Naive thymus-derived CD8-positive, alpha-beta T cell (primary cell): ENCODE results near the gene BRIP1. TPM values are rescaled to one million over a fixed set of nuclear protein-coding genes. Genes with fewer than 3 reads are reported as not detected.
A peak's percentile ranks its signal among the peaks of the same experiment; 100 is the strongest.

Experiments
- ATAC-seq, 2 donors: fragments of 150-1000 bp; cut with Tn5 transposase in 1 of 2; sonication (Bioruptor Pico), chemical (Tn5 transposase) in 1 of 2; 1 replicate in 1 of 2; 2 replicates in 1 of 2; pipeline ENCODE4 v1.10.0; 2021; ENCODE audit warnings: mild to moderate bottlenecking in 2 of 2, moderate library complexity in 2 of 2
- POLR2A ChIA-PET: fragments of 350-600 bp; sonication (Branson Sonifier 250); formaldehyde crosslinking; loops from one replicate; lab custom pipeline; 2021; ENCODE audit warnings: antibody characterized with exemption; lab: Charles Lee
- DNase-seq, 10 donors: peaks; one replicate each; pipeline versions ENCODE4 v3.0.0 to v3.0.0-alpha.2; 2020 to 2022
- H3K27ac Mint-ChIP-seq, 10 donors: one replicate each; pipeline ENCODE4 v1.8.0; 2020 to 2022; ENCODE audit warnings: mild to moderate bottlenecking in 10 of 10, mixed read lengths in 10 of 10, moderate library complexity in 4 of 10, inconsistent platforms in 1 of 10
- H3K27me3 Mint-ChIP-seq, 5 donors: one replicate each; pipeline ENCODE4 v1.8.0; 2021 to 2022; ENCODE audit warnings: mixed read lengths in 5 of 5
- H3K36me3 Mint-ChIP-seq, 3 donors: one replicate each; pipeline ENCODE4 v1.8.0; 2020 to 2022; ENCODE audit warnings: mixed read lengths in 3 of 3, mild to moderate bottlenecking in 2 of 3, inconsistent platforms in 1 of 3
- H3K4me1 Mint-ChIP-seq, 4 donors: one replicate each; pipeline ENCODE4 v1.8.0; 2021 to 2022; ENCODE audit warnings: mixed read lengths in 4 of 4
- H3K4me3 Mint-ChIP-seq, 10 donors: one replicate each; pipeline ENCODE4 v1.8.0; 2020 to 2022; ENCODE audit warnings: mild to moderate bottlenecking in 10 of 10, mixed read lengths in 10 of 10, moderate library complexity in 6 of 10, inconsistent platforms in 1 of 10
- H3K9me3 Mint-ChIP-seq, 9 donors: one replicate each; pipeline ENCODE4 v1.8.0; 2020 to 2022; ENCODE audit warnings: mixed read lengths in 9 of 9, mild to moderate bottlenecking in 3 of 9, inconsistent platforms in 1 of 9, moderate library complexity in 1 of 9
- polyA plus RNA-seq, 3 donors: library from polyadenylated mRNA; unstranded; fragments of 300-500 nt; fragmentation: Illumina TruSeq; gene quantifications; one replicate each; pipeline ENCODE4 v1.2.3, GENCODE V29; 2021
- total RNA-seq, 8 experiments: library from RNA in 2 of 8; stranded (reverse) in 2 of 8; gene quantifications; one replicate each; pipeline ENCODE4 v1.2.3 and lab custom pipeline; 2021 to 2026

The BRIP1 gene
- total and polyA plus RNA-seq, 5 experiments from 2014 or later: 0.46 to 0.77 (median 0.74) TPM; not detected in 1

GRCh38 chr17:61880589-61881102, 17.3 kb upstream of the BRIP1 start:
- Mint-ChIP-seq H3K27ac (no peak overlapping the region), H3K36me3 (peaks cover 0 to 86% (median 13%) of the 10 kb centered on the region in 3 donors), H3K27me3 (no peaks in the 10 kb centered on the region), H3K4me1 (no peaks in the 10 kb centered on the region), H3K4me3 (no peak overlapping the region), H3K9me3 (no peaks in the 10 kb centered on the region)
- no peak for ATAC-seq
- DNase-seq: no peak
- POLR2A ChIA-PET: no interaction called here

- no peaks in the 10 kb centered on the region for H3K9me3 Mint-ChIP-seq
- no peaks in the 10 kb centered on the region for H3K27me3 Mint-ChIP-seq
- H3K36me3 Mint-ChIP-seq: peaks cover 0 to 83% (median 9%) of the 10 kb centered on the region in 3 donors
- ATAC-seq (no peak), DNase-seq (no peak)
- no peak overlapping the region for H3K27ac Mint-ChIP-seq
- POLR2A ChIA-PET: no interaction called here
- no peak overlapping the region for H3K4me3 Mint-ChIP-seq
- H3K4me1 Mint-ChIP-seq: no peaks in the 10 kb centered on the region
Measured at GRCh38 chr17:61878984-61879612, 15.8 kb upstream of the BRIP1 start.

GRCh38 chr17:61878520-61878919, 15.2 kb upstream of the BRIP1 start:
- no peak overlapping the region for H3K4me3 Mint-ChIP-seq
- H3K9me3 Mint-ChIP-seq: no peaks in the 10 kb centered on the region
- no peak overlapping the region for H3K27ac Mint-ChIP-seq
- DNase-seq: no peak
- no peak for ATAC-seq
- no peaks in the 10 kb centered on the region for H3K27me3 Mint-ChIP-seq
- POLR2A ChIA-PET: no interaction called here
- no peaks in the 10 kb centered on the region for H3K4me1 Mint-ChIP-seq
- H3K36me3 Mint-ChIP-seq: peaks cover 0 to 83% (median 9%) of the 10 kb centered on the region in 3 donors

GRCh38 chr17:61877837-61878236, 14.5 kb upstream of the BRIP1 start:
- Mint-ChIP-seq H3K9me3 (no peaks in the 10 kb centered on the region), H3K27me3 (no peaks in the 10 kb centered on the region), H3K36me3 (peaks cover 0 to 80% (median 9%) of the 10 kb centered on the region in 3 donors), H3K4me1 (no peaks in the 10 kb centered on the region), H3K4me3 (no peak overlapping the region), H3K27ac (no peak overlapping the region)
- ATAC-seq: no peak
- DNase-seq: no peak
- POLR2A ChIA-PET: no interaction called here

- Mint-ChIP-seq H3K4me3 (no peak overlapping the region), H3K4me1 (no peaks in the 10 kb centered on the region), H3K27ac (no peak overlapping the region), H3K9me3 (no peaks in the 10 kb centered on the region), H3K27me3 (no peaks in the 10 kb centered on the region), H3K36me3 (peaks cover 0 to 74% (median 9%) of the 10 kb centered on the region in 3 donors)
- ATAC-seq (no peak), DNase-seq (no peak)
- POLR2A ChIA-PET: no interaction called here
Measured at GRCh38 chr17:61875804-61876203, 12.5 kb upstream of the BRIP1 start.

- Mint-ChIP-seq H3K4me3 (no peak overlapping the region), H3K27ac (no peak overlapping the region), H3K4me1 (no peaks in the 10 kb centered on the region), H3K36me3 (peaks cover 0 to 74% (median 9%) of the 10 kb centered on the region in 3 donors), H3K27me3 (no peaks in the 10 kb centered on the region), H3K9me3 (no peaks in the 10 kb centered on the region)
- ATAC-seq (no peak), DNase-seq (no peak)
- POLR2A ChIA-PET: no interaction called here
Measured at GRCh38 chr17:61875285-61875684, 12.0 kb upstream of the BRIP1 start.

- ATAC-seq: no peak
- H3K9me3 Mint-ChIP-seq: no peaks in the 10 kb centered on the region
Measured at GRCh38 chr17:61874075-61874474, 10.7 kb upstream of the BRIP1 start.

GRCh38 chr17:61872099-61872498, 8.8 kb upstream of the BRIP1 start:
- DNase-seq (no peak), ATAC-seq (no peak)
- Mint-ChIP-seq H3K4me1 (no peaks in the 10 kb centered on the region), H3K27me3 (no peaks in the 10 kb centered on the region), H3K27ac (no peak overlapping the region), H3K4me3 (no peak overlapping the region), H3K9me3 (no peaks in the 10 kb centered on the region), H3K36me3 (peaks cover 0 to 75% (median 7%) of the 10 kb centered on the region in 3 donors)
- POLR2A ChIA-PET: no interaction called here

More at GRCh38 chr17:61874075-61874474, 10.7 kb upstream of the BRIP1 start:
- Mint-ChIP-seq H3K4me1 (no peaks in the 10 kb centered on the region), H3K27me3 (no peaks in the 10 kb centered on the region), H3K36me3 (peaks cover 0 to 74% (median 12%) of the 10 kb centered on the region in 3 donors), H3K4me3 (no peak overlapping the region), H3K27ac (no peak overlapping the region)
- DNase-seq: no peak
- POLR2A ChIA-PET: no interaction called here

GRCh38 chr17:61869138-61869537, 5.8 kb upstream of the BRIP1 start:
- ATAC-seq (no peak), DNase-seq (no peak)
- Mint-ChIP-seq H3K9me3 (no peaks in the 10 kb centered on the region), H3K27me3 (no peaks in the 10 kb centered on the region), H3K4me3 (no peak overlapping the region), H3K4me1 (peaks cover 0 to 3% (median 2%) of the 10 kb centered on the region in 4 donors), H3K36me3 (peaks cover 0 to 57% (median 7%) of the 10 kb centered on the region in 3 donors), H3K27ac (no peak overlapping the region)
- POLR2A ChIA-PET: interaction anchor here (0.6 kb wide), 1 partner anchor 1746 kb away, joined by 3 read pairs; no protein-coding TSS in a partner anchor

- Mint-ChIP-seq H3K9me3 (no peaks in the 10 kb centered on the region), H3K27ac (no peak overlapping the region), H3K27me3 (no peaks in the 10 kb centered on the region), H3K4me1 (peaks cover 3 to 12% (median 11%) of the 10 kb centered on the region in 4 donors), H3K36me3 (peaks cover 0 to 50% (median 7%) of the 10 kb centered on the region in 3 donors), H3K4me3 (no peak overlapping the region)
- DNase-seq (no peak), ATAC-seq (no peak)
- POLR2A ChIA-PET: no interaction called here
Measured at GRCh38 chr17:61868074-61868473, 4.7 kb upstream of the BRIP1 start.

- POLR2A ChIA-PET: no interaction called here
- Mint-ChIP-seq H3K27me3 (no peaks in the 10 kb centered on the region), H3K4me3 (no peak overlapping the region), H3K4me1 (peaks cover 7 to 22% (median 18%) of the 10 kb centered on the region in 4 donors), H3K36me3 (peaks cover 0 to 45% (median 7%) of the 10 kb centered on the region in 3 donors), H3K27ac (peak overlapping the region in 2 of 10 donors; percentile 3 to 69), H3K9me3 (no peaks in the 10 kb centered on the region)
- no peak for DNase-seq
- no peak for ATAC-seq
Measured at GRCh38 chr17:61867033-61867432, 3.7 kb upstream of the BRIP1 start.

GRCh38 chr17:61863801-61864126, 436 bp upstream of the BRIP1 start:
- no peak for DNase-seq
- no peaks in the 10 kb centered on the region for H3K9me3 Mint-ChIP-seq
- peak in 1 of 2 donors; percentile 17 for ATAC-seq
- H3K27me3 Mint-ChIP-seq: no peaks in the 10 kb centered on the region
- POLR2A ChIA-PET: interaction anchor here (0.6 to 1.7 kb wide), 5 partner anchors 116 to 1264 kb away, joined by 3 to 9 read pairs (median 4); partner anchors contain the start of gene PPM1D
- peaks cover 7 to 25% (median 18%) of the 10 kb centered on the region in 4 donors for H3K4me1 Mint-ChIP-seq
- peak overlapping the region; percentile 94 to 98 (median 96) for H3K4me3 Mint-ChIP-seq
- H3K27ac Mint-ChIP-seq: peak overlapping the region; percentile 84 to 96 (median 93)
- peaks cover 0 to 15% (median 2%) of the 10 kb centered on the region in 3 donors for H3K36me3 Mint-ChIP-seq

GRCh38 chr17:61862105-61862574, 1.2 kb downstream of the BRIP1 start:
- Mint-ChIP-seq H3K36me3 (peaks cover 0 to 2% (median 0%) of the 10 kb centered on the region in 3 donors), H3K9me3 (no peaks in the 10 kb centered on the region), H3K27ac (peak overlapping the region in 4 of 10 donors; percentile 9 to 94 (median 62)), H3K27me3 (no peaks in the 10 kb centered on the region), H3K4me3 (peak overlapping the region in 8 of 10 donors; percentile 94 to 97 (median 96)), H3K4me1 (peaks cover 7 to 25% (median 18%) of the 10 kb centered on the region in 4 donors)
- POLR2A ChIA-PET: interaction anchor here (1.2 kb wide), 1 partner anchor 11 kb away, joined by 3 read pairs; no protein-coding TSS in a partner anchor
- DNase-seq: no peak
- ATAC-seq: no peak
